Measurements from ENCODE around the gene DYSF. TPM values are rescaled to one million over a fixed set of nuclear protein-coding genes. Genes with fewer than 3 reads are reported as not detected.

DYSF gene
- total RNA-seq, 1 donor from 2014 or later, result 72.0 TPM

- H3K9me3 Mint-ChIP-seq (ENCODE audit: unreplicated experiment), result peaks cover 2% of the 10 kb centered on the region
- H3K4me1 Mint-ChIP-seq (ENCODE audit: unreplicated experiment), result peaks cover 26% of the 10 kb centered on the region
- H3K27me3 Mint-ChIP-seq (ENCODE audit: unreplicated experiment), result no peaks in the 10 kb centered on the region
- no peak overlapping the region for H3K27ac Mint-ChIP-seq (ENCODE audit: unreplicated experiment)
- DNase-seq (ENCODE audit: extremely low spot score, unreplicated experiment), result no peak
- peaks cover 9% of the 10 kb centered on the region for H3K36me3 Mint-ChIP-seq (ENCODE audit: unreplicated experiment)
- no peak overlapping the region for H3K4me3 Mint-ChIP-seq (ENCODE audit: unreplicated experiment)
- no peak for TF ChIP-seq CTCF (IDR thresholded peaks at IDR 0.05)
Observed at GRCh38 chr2:71634567-71634966, 181.2 kb downstream of the DYSF start.

- no peak for TF ChIP-seq CTCF (IDR thresholded peaks at IDR 0.05)
- H3K4me1 Mint-ChIP-seq (ENCODE audit: unreplicated experiment), result peaks cover 17% of the 10 kb centered on the region
Observed at GRCh38 chr2:71635798-71636197, 182.4 kb downstream of the DYSF start.

GRCh38 chr2:71637168-71637567 is 183.8 kb downstream of the DYSF start:
- H3K9me3 Mint-ChIP-seq (ENCODE audit: unreplicated experiment), result no peaks in the 10 kb centered on the region
- no peak for DNase-seq (ENCODE audit: extremely low spot score, unreplicated experiment)
- no peak overlapping the region for H3K4me3 Mint-ChIP-seq (ENCODE audit: unreplicated experiment)
- H3K27me3 Mint-ChIP-seq (ENCODE audit: unreplicated experiment), result no peaks in the 10 kb centered on the region
- TF ChIP-seq CTCF (IDR thresholded peaks at IDR 0.05), result no peak
- H3K36me3 Mint-ChIP-seq (ENCODE audit: unreplicated experiment), result peaks cover 6% of the 10 kb centered on the region
- H3K4me1 Mint-ChIP-seq (ENCODE audit: unreplicated experiment), result peaks cover 3% of the 10 kb centered on the region
- H3K27ac Mint-ChIP-seq (ENCODE audit: unreplicated experiment), result no peak overlapping the region

More at GRCh38 chr2:71635798-71636197, 182.4 kb downstream of the DYSF start:
- H3K36me3 Mint-ChIP-seq (ENCODE audit: unreplicated experiment), result peaks cover 6% of the 10 kb centered on the region
- H3K9me3 Mint-ChIP-seq (ENCODE audit: unreplicated experiment), result no peaks in the 10 kb centered on the region
- H3K4me3 Mint-ChIP-seq (ENCODE audit: unreplicated experiment), result no peak overlapping the region
- H3K27me3 Mint-ChIP-seq (ENCODE audit: unreplicated experiment), result no peaks in the 10 kb centered on the region
- no peak for DNase-seq (ENCODE audit: extremely low spot score, unreplicated experiment)
- H3K27ac Mint-ChIP-seq (ENCODE audit: unreplicated experiment), result no peak overlapping the region

- H3K36me3 Mint-ChIP-seq (ENCODE audit: unreplicated experiment), result peaks cover 6% of the 10 kb centered on the region
- no peak overlapping the region for H3K4me3 Mint-ChIP-seq (ENCODE audit: unreplicated experiment)
Observed at GRCh38 chr2:71637736-71638135, 184.4 kb downstream of the DYSF start.

GRCh38 chr2:71639735-71640134 is 186.4 kb downstream of the DYSF start:
- DNase-seq (ENCODE audit: extremely low spot score, unreplicated experiment), result no peak
- TF ChIP-seq CTCF (IDR thresholded peaks at IDR 0.05), result no peak
- H3K4me3 Mint-ChIP-seq (ENCODE audit: unreplicated experiment), result no peak overlapping the region
- no peaks in the 10 kb centered on the region for H3K27me3 Mint-ChIP-seq (ENCODE audit: unreplicated experiment)
- H3K36me3 Mint-ChIP-seq (ENCODE audit: unreplicated experiment), result peaks cover 3% of the 10 kb centered on the region
- no peak overlapping the region for H3K27ac Mint-ChIP-seq (ENCODE audit: unreplicated experiment)
- H3K4me1 Mint-ChIP-seq (ENCODE audit: unreplicated experiment), result no peaks in the 10 kb centered on the region
- H3K9me3 Mint-ChIP-seq (ENCODE audit: unreplicated experiment), result no peaks in the 10 kb centered on the region

More at GRCh38 chr2:71637736-71638135, 184.4 kb downstream of the DYSF start:
- no peak for DNase-seq (ENCODE audit: extremely low spot score, unreplicated experiment)
- Mint-ChIP-seq H3K4me1 (ENCODE audit: unreplicated experiment) (no peaks in the 10 kb centered on the region), H3K27me3 (ENCODE audit: unreplicated experiment) (no peaks in the 10 kb centered on the region), H3K9me3 (ENCODE audit: unreplicated experiment) (no peaks in the 10 kb centered on the region), H3K27ac (ENCODE audit: unreplicated experiment) (no peak overlapping the region)
- no peak for TF ChIP-seq CTCF (IDR thresholded peaks at IDR 0.05)

All from osteocyte (in vitro differentiated cells).